GM06990 (cell line): ENCODE measurements around the gene CSMD2.

Experiments
- DNase-seq: peaks from one replicate; pipeline ENCODE4 v3.0.0-alpha.2; 2011; ENCODE audit not compliant: insufficient read length; ENCODE audit errors: extremely low read depth
- H3K27me3 ChIP-seq: replicated peaks from 2 replicates; pipeline ENCODE4 v1.6.0; 2011; ENCODE audit warnings: low read length; ENCODE audit not compliant: control insufficient read depth, insufficient read depth
- H3K36me3 ChIP-seq: 2 replicates; pipeline ENCODE4 v1.5.1; 2011; ENCODE audit warnings: low read length; ENCODE audit not compliant: control insufficient read depth, insufficient read depth
- H3K4me3 ChIP-seq: replicated peaks from 2 replicates; pipeline ENCODE4 v1.5.1; 2011; ENCODE audit warnings: low read depth, mild to moderate bottlenecking, control low read depth, low read length
- TF ChIP-seq, protein P1 (sequence below): IDR thresholded peaks from 2 replicates; pipeline ENCODE4 v1.5.1; 2011; ENCODE audit warnings: low read length, control low read depth, mild to moderate bottlenecking, inconsistent platforms; ENCODE audit not compliant: insufficient read depth, poor library complexity, severe bottlenecking

The CSMD2 gene

DNA sequence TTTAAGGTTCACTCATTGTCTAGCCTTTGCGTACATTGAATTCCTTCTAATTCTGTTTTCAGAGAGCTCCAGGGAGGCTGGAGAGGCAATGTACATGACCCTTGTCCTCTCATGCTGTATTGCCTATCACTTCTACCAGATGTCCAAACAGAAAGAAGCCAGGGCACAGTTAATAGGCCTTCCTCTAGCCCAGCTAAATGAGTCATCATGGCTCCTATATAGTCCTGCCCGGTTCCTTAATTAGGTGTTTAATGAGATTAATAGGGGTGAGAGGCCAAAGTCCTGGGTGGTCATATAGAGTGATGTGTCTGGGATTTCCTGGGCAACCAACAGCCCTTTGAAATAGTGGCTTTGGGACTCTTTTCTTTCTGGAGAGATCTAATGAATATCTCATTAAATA, 616.3 kb downstream of the CSMD2 start:
- no peak overlapping the region for H3K4me3 ChIP-seq
- TF ChIP-seq, protein P1, sequence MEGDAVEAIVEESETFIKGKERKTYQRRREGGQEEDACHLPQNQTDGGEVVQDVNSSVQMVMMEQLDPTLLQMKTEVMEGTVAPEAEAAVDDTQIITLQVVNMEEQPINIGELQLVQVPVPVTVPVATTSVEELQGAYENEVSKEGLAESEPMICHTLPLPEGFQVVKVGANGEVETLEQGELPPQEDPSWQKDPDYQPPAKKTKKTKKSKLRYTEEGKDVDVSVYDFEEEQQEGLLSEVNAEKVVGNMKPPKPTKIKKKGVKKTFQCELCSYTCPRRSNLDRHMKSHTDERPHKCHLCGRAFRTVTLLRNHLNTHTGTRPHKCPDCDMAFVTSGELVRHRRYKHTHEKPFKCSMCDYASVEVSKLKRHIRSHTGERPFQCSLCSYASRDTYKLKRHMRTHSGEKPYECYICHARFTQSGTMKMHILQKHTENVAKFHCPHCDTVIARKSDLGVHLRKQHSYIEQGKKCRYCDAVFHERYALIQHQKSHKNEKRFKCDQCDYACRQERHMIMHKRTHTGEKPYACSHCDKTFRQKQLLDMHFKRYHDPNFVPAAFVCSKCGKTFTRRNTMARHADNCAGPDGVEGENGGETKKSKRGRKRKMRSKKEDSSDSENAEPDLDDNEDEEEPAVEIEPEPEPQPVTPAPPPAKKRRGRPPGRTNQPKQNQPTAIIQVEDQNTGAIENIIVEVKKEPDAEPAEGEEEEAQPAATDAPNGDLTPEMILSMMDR = no peak
- H3K36me3 ChIP-seq = no peaks in the 10 kb centered on the region
- no peak for DNase-seq
- H3K27me3 ChIP-seq = no peaks in the 10 kb centered on the region

DNA sequence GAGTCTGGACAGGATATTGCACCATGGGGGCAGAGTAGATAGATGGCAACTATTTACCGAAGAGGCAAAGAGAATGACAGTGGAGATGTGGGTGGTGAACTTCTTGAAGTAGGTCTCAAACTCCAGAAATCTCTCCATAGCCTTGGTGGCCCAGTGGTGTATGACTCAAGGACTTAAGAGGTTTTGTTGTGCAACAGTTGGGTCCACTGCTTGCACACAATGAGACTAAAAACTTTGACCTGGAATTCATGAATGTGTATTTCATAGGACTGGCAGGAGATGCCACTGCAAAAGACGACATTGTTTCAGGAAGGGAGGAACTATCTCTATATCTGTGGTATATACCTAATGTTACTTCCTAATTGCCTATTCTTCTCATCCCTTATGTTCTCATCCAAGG, 616.7 kb downstream of the CSMD2 start:
- H3K36me3 ChIP-seq = no peaks in the 10 kb centered on the region
- no peak overlapping the region for H3K4me3 ChIP-seq
- TF ChIP-seq, protein P1 = no peak
- no peaks in the 10 kb centered on the region for H3K27me3 ChIP-seq
- DNase-seq = no peak

DNA sequence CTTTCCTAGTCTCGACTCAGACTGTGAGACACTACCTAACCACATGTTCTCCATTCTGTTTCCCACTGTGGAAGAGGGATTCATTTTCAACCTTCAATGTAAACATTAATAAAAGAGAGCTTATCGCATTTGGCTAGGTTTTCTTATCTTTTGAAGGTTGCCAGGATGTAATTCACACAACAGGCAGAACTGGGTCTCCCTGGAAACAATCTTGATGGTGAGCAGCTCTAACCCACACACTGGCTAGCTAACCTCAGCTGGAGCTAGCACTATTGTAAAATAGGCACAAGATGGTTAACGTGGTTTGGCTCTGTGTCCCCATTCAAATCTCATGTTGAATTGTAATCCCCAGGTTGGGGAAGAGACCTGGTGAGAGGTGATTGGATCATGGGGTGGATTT, 617.5 kb downstream of the CSMD2 start:
- TF ChIP-seq, protein P1 = no peak
- H3K36me3 ChIP-seq = no peaks in the 10 kb centered on the region
- H3K4me3 ChIP-seq = no peak overlapping the region
- DNase-seq = no peak
- H3K27me3 ChIP-seq = no peaks in the 10 kb centered on the region

DNA sequence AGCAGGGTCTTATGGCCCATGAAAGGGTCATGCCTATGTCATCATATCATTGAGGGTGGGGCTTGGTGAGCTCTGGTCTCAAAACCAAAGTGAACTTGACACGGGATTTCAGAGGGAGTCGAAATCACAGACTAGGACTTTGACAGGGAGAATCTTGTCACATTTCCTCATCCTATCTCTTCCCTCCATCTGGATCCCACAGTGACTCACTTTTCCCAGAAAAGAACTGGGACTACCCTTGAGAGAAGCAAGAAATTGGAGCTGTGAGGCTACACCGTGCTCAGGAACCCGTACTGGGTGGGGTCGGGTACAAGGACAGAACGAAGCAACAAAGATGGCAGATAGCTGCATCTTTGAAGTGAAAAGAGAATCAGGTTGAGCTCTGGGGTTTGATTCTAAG, 623.1 kb downstream of the CSMD2 start:
- Histone ChIP-seq H3K27me3 (no peaks in the 10 kb centered on the region; the same call in 1 of the 2 replicates), H3K36me3 (no peaks in the 10 kb centered on the region), H3K4me3 (no peak overlapping the region)
- no peak for DNase-seq
- TF ChIP-seq, protein P1 = no peak

DNA sequence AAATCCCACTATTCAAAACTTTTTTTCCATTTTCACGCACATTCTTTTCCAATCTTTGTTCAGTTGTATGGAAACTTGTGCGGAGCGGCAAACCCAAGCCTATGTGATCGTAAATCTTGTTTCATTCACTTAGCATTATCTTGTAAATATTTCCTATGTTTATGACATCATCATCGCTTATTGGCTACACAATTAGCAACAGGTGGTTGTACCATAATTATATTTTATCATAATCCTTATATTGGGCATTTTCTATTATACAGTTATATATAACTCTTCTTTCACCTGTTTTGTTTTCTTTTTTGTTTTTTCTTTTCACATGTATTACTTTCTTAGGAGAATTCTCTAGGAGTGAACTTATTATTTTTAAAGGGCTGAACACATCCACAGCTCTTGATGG, 627.1 kb downstream of the CSMD2 start:
- Histone ChIP-seq H3K36me3 (no peaks in the 10 kb centered on the region), H3K4me3 (no peak overlapping the region), H3K27me3 (no peaks in the 10 kb centered on the region; the same call in 1 of the 2 replicates)
- DNase-seq = no peak
- TF ChIP-seq, protein P1 = no peak

DNA sequence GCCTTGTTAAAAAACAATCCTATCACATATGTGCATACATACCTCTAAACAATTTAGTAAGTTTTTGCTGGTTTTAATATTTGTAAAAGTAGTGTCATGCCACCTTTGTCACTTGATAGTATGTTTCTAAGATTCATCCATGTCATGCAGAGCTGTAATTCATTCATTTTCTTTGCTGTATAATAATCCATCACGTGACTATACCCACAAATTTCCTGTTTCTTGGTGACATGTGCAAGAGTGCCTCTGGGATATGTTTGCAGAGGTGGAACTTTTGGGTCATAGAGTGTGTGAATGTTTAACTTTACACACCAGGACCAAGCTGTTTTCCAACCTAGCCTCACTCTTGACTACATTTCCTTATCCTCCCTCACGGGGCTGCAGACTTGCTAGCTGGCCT, 629.7 kb downstream of the CSMD2 start:
- Histone ChIP-seq H3K4me3 (no peak overlapping the region), H3K36me3 (no peaks in the 10 kb centered on the region), H3K27me3 (no peaks in the 10 kb centered on the region; the same call in 1 of the 2 replicates)
- TF ChIP-seq, protein P1 = no peak
- no peak for DNase-seq
